IMR-90 (cell line): ENCODE measurements around the gene TF. TPM values are rescaled to one million over a fixed set of nuclear protein-coding genes. Genes with fewer than 3 reads are reported as not detected.

ENCODE experiments used
- ATAC-seq: fragments of 200-7000 bp; cut with Tn5 transposase; 2 replicates; pipeline ENCODE4 v1.9.1; 2020; ENCODE audit warnings: low read depth, mild to moderate bottlenecking, moderate library complexity
- BruUV-seq: library from RNA; stranded (reverse); fragments of 400-500 nt; replicated peaks from 2 replicates; lab custom pipeline; 2021; lab: Mats Ljungman, UMichigan
- CTCF ChIA-PET: fragments of 300-600 bp; formaldehyde crosslinking; extraction: SDS; loops from one replicate; lab custom pipeline; 2021; ENCODE audit warnings: antibody characterized with exemption; lab: Yijun Ruan, JAX
- POLR2A ChIA-PET: fragments of 300-600 bp; sonication (Branson Sonifier 250); formaldehyde crosslinking; loops from one replicate; lab custom pipeline; 2022; ENCODE audit warnings: antibody characterized with exemption; ENCODE audit not compliant: unreplicated experiment; lab: Charles Lee
- DNase-seq: peaks from one replicate; pipeline ENCODE4 v3.0.0; 2013
- H2AFZ ChIP-seq: replicated peaks from 2 replicates; pipeline ENCODE3; 2013; ENCODE audit warnings: low read length, mild to moderate bottlenecking; ENCODE audit not compliant: poor library complexity
- H2AK5ac ChIP-seq: 2 replicates; pipeline ENCODE4 v1.6.1; 2013; ENCODE audit warnings: low read depth, low read length, inconsistent platforms
- H2AK9ac ChIP-seq: replicated peaks from 2 replicates; pipeline ENCODE3; 2013; ENCODE audit warnings: mild to moderate bottlenecking, low read depth, low read length, moderate library complexity; ENCODE audit not compliant: poor library complexity
- H2BK120ac ChIP-seq: 2 replicates; pipeline ENCODE4 v1.6.1; 2013; ENCODE audit warnings: low read depth, low read length, inconsistent platforms
- H2BK15ac ChIP-seq: 3 replicates; pipeline ENCODE4 v1.6.1; 2013; ENCODE audit warnings: low read depth, low read length, inconsistent platforms
- H2BK20ac ChIP-seq: 2 replicates; pipeline ENCODE4 v1.6.1; 2013; ENCODE audit warnings: low read depth, mild to moderate bottlenecking, inconsistent platforms, low read length, moderate library complexity
- H2BK5ac ChIP-seq: 2 replicates; pipeline ENCODE4 v1.6.1; 2013; ENCODE audit warnings: mild to moderate bottlenecking, low read depth, low read length, inconsistent platforms; ENCODE audit not compliant: poor library complexity, severe bottlenecking
- H3K14ac ChIP-seq: replicated peaks from 2 replicates; pipeline ENCODE4 v1.6.1; 2013; ENCODE audit warnings: low read depth, low read length, inconsistent platforms
- H3K18ac ChIP-seq: 2 replicates; pipeline ENCODE4 v1.6.1; 2013; ENCODE audit warnings: low read depth, low read length, control low read depth
- H3K23ac ChIP-seq: 2 replicates; pipeline ENCODE4 v1.6.1; 2013; ENCODE audit warnings: low read depth, low read length, inconsistent platforms
- H3K27ac ChIP-seq: 2 replicates; pipeline ENCODE4 v1.5.1; 2013; ENCODE audit warnings: mild to moderate bottlenecking, control low read depth, low read length; ENCODE audit not compliant: insufficient read depth
- H3K27me3 ChIP-seq: 2 replicates; pipeline ENCODE4 v1.6.1; 2013; ENCODE audit warnings: low read length; ENCODE audit not compliant: control insufficient read depth, insufficient read depth
- H3K36me3 ChIP-seq: 2 replicates; pipeline ENCODE4 v1.6.1; 2013; ENCODE audit warnings: low read length, mixed read lengths; ENCODE audit not compliant: control insufficient read depth, insufficient read depth
- H3K4ac ChIP-seq: 2 replicates; pipeline ENCODE4 v1.6.1; 2013; ENCODE audit warnings: low read depth, low read length, inconsistent platforms
- H3K4me1 ChIP-seq: 2 replicates; pipeline ENCODE4 v1.6.1; 2013; ENCODE audit warnings: low read length, mixed read lengths; ENCODE audit not compliant: control insufficient read depth, insufficient read depth
- H3K4me2 ChIP-seq: 2 replicates; pipeline ENCODE4 v1.6.1; 2013; ENCODE audit warnings: low read depth, mild to moderate bottlenecking, control low read depth, low read length, moderate library complexity
- H3K4me3 ChIP-seq: 2 replicates; pipeline ENCODE4 v1.5.1; 2013; ENCODE audit warnings: low read depth, mild to moderate bottlenecking, control low read depth, low read length, moderate library complexity; ENCODE audit not compliant: insufficient read depth
- H3K56ac ChIP-seq: 2 replicates; pipeline ENCODE4 v1.6.1; 2013; ENCODE audit warnings: low read length, inconsistent platforms; ENCODE audit not compliant: insufficient read depth; ENCODE audit errors: extremely low read depth
- H3K79me1 ChIP-seq, 2 experiments: 2 replicates each; pipeline ENCODE4 v1.6.1; 2013; ENCODE audit warnings: low read length in 2 of 2, inconsistent platforms in 1 of 2, low read depth in 1 of 2
- H3K9ac ChIP-seq: 2 replicates; pipeline ENCODE4 v1.6.1; 2013; ENCODE audit warnings: low read depth, low read length, control low read depth
- H3K9me1 ChIP-seq: 2 replicates; pipeline ENCODE4 v1.6.1; 2013; ENCODE audit warnings: low read length, inconsistent platforms; ENCODE audit not compliant: insufficient read depth
- H3K9me3 ChIP-seq: 2 replicates; pipeline ENCODE4 v1.6.1; 2013; ENCODE audit warnings: low read length; ENCODE audit not compliant: control insufficient read depth, insufficient read depth
- H4K20me1 ChIP-seq: 2 replicates; pipeline ENCODE4 v1.6.1; 2013; ENCODE audit warnings: low read length, inconsistent platforms; ENCODE audit not compliant: insufficient read depth
- H4K5ac ChIP-seq: 2 replicates; pipeline ENCODE4 v1.6.1; 2013; ENCODE audit warnings: mild to moderate bottlenecking, low read depth, low read length, control low read depth
- H4K8ac ChIP-seq, 2 experiments: 2 replicates each; pipeline ENCODE4 v1.6.1; 2013; ENCODE audit warnings: low read depth in 2 of 2, low read length in 2 of 2, control low read depth in 1 of 2, inconsistent platforms in 1 of 2
- H4K91ac ChIP-seq: 2 replicates; pipeline ENCODE4 v1.6.1; 2013; ENCODE audit warnings: low read depth, low read length, inconsistent platforms; ENCODE audit not compliant: insufficient read depth
- FOS ChIP-seq: fragments of 150-350 bp; IDR thresholded peaks from 2 replicates; pipeline ENCODE4 v1.6.1; 2016; ENCODE audit warnings: low read depth, low read length
- MAFK ChIP-seq: IDR thresholded peaks from 2 replicates; pipeline ENCODE4 v1.6.1; 2012; ENCODE audit warnings: low read depth, low read length, improper control_type of control experiment
- POLR2A ChIP-seq: IDR thresholded peaks from 2 replicates; pipeline ENCODE4 v1.6.1; 2012; ENCODE audit warnings: mild to moderate bottlenecking, low read depth, low read length
- RCOR1 ChIP-seq: IDR thresholded peaks from 2 replicates; pipeline ENCODE4 v1.6.1; 2012; ENCODE audit warnings: mild to moderate bottlenecking, low read length, improper control_type of control experiment; ENCODE audit not compliant: insufficient replicate concordance
- RFX5 ChIP-seq: IDR thresholded peaks from 2 replicates; pipeline ENCODE4 v1.8.0; 2012; ENCODE audit warnings: low read depth, mild to moderate bottlenecking, low read length, moderate library complexity
- SMC3 ChIP-seq: fragments of 150-350 bp; IDR thresholded peaks from 2 replicates; pipeline ENCODE4 v1.6.1; 2016; ENCODE audit warnings: low read depth, mild to moderate bottlenecking, antibody characterized with exemption, low read length, moderate library complexity
- WGBS, 2 experiments: methylation state at CpG; one replicate each; pipeline versions ENCODE4 v1.1.5 to v1.1.7; 2013; ENCODE audit warnings: missing lambda C conversion rate in 2 of 2; ENCODE audit not compliant: insufficient read length in 1 of 2; ENCODE audit errors: extremely low coverage in 2 of 2; 5-methylcytosine and 5-hydroxymethylcytosine counted together
- dilution Hi-C: fragments of 300-500 bp; cut with HindIII; formaldehyde crosslinking; loops from one replicate; pipeline ENCODE4 v1.14.3; 2018; ENCODE audit warnings: low sequenced_read_pairs; ENCODE audit not compliant: unreplicated experiment
- in situ Hi-C: fragments of 300-500 bp; cut with MboI; formaldehyde crosslinking; loops from 3 replicates; pipeline ENCODE4 v1.14.3; 2019; ENCODE audit warnings: low sequenced_read_pairs, inconsistent platforms, mixed read lengths
- intact Hi-C: fragments of 100-400 bp; cut with micrococcal nuclease; formaldehyde crosslinking; loops from 2 replicates; pipeline ENCODE4 v1.10.0; 2022
- polyA plus RNA-seq, 3 experiments: library from polyadenylated mRNA; depleted of rRNA; stranded (reverse); fragments of >200 nt; gene quantifications; 2 replicates each; pipeline ENCODE4 v1.2.3, GENCODE V29; 2012; ENCODE audit warnings: low replicate concordance in 1 of 3
- total RNA-seq: library from RNA; depleted of rRNA; stranded (reverse); fragments of >200 nt; gene quantifications from 2 replicates; pipeline ENCODE4 v1.2.3, GENCODE V29; 2012
- TF ChIP-seq, protein P1 (sequence below): fragments of 150-350 bp; IDR thresholded peaks from 2 replicates; pipeline ENCODE4 v1.6.1; 2016; ENCODE audit warnings: low read depth, mild to moderate bottlenecking, low read length, moderate library complexity, borderline replicate concordance
- TF ChIP-seq, protein P2 (sequence below): conservative IDR thresholded peaks from 2 replicates; pipeline ENCODE4 v1.5.1; 2012; ENCODE audit warnings: mild to moderate bottlenecking, low read depth, low read length, improper control_type of control experiment
- TF ChIP-seq, protein P3 (sequence below): fragments of 150-350 bp; IDR thresholded peaks from 2 replicates; pipeline ENCODE4 v1.6.1; 2017; ENCODE audit warnings: mild to moderate bottlenecking, antibody characterized with exemption, low read length, low read depth

TF gene
- total and polyA plus RNA-seq, 2 of the 4 experiments (the other 2 are of a cell fraction), result 0.07 TPM; not detected in 1

DNA sequence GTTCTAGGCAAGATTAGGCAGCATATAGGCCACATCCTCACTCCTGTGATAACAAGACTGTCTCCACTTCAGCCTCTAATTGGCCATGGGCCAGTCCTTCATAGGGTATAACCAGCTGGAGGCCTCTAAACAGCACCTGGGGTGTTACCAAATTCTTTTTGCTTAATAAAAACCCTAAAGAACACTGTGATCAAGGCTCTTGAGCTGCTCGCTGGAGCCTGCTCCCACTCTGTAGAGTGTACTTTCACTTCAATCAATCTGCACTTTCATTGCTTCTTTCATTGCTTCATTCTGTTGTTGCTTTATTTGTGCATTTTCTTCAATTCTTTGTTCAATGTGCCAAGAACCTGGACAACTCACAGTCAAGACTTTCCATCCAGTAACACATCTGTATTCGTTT, 48.2 kb upstream of the TF start (continued):
- TF ChIP-seq, protein P1, sequence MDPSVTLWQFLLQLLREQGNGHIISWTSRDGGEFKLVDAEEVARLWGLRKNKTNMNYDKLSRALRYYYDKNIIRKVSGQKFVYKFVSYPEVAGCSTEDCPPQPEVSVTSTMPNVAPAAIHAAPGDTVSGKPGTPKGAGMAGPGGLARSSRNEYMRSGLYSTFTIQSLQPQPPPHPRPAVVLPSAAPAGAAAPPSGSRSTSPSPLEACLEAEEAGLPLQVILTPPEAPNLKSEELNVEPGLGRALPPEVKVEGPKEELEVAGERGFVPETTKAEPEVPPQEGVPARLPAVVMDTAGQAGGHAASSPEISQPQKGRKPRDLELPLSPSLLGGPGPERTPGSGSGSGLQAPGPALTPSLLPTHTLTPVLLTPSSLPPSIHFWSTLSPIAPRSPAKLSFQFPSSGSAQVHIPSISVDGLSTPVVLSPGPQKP, result no peak
- TF ChIP-seq RFX5, result no peak

DNA sequence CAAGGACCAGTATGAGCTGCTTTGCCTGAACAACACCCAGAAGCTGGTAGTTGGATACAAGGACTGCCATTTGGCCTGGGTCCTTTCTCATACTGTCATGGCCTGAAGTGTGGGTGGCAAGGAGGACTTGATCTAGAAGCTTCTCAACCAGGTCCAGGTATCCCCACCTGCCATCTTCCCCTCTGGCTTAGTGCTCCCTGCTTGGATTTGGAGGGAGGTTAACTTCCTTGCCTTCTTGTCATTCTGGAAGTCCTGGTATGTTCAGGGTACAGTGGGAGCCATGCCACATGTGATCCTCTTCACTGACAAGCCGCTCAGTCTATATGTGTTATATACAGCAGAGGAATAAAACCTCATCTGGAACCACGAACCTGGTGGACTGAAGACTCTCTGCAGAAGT, 46.7 kb upstream of the TF start:
- DNase-seq (no peak), ATAC-seq (no peak)
- H2BK120ac ChIP-seq, result no peak overlapping the region
- H3K4ac ChIP-seq, result no peak overlapping the region
- TF ChIP-seq SMC3 (no peak), MAFK (no peak), POLR2A (no peak), RCOR1 (no peak), FOS (no peak)
- TF ChIP-seq, protein P2, sequence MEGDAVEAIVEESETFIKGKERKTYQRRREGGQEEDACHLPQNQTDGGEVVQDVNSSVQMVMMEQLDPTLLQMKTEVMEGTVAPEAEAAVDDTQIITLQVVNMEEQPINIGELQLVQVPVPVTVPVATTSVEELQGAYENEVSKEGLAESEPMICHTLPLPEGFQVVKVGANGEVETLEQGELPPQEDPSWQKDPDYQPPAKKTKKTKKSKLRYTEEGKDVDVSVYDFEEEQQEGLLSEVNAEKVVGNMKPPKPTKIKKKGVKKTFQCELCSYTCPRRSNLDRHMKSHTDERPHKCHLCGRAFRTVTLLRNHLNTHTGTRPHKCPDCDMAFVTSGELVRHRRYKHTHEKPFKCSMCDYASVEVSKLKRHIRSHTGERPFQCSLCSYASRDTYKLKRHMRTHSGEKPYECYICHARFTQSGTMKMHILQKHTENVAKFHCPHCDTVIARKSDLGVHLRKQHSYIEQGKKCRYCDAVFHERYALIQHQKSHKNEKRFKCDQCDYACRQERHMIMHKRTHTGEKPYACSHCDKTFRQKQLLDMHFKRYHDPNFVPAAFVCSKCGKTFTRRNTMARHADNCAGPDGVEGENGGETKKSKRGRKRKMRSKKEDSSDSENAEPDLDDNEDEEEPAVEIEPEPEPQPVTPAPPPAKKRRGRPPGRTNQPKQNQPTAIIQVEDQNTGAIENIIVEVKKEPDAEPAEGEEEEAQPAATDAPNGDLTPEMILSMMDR, result no peak
- TF ChIP-seq, protein P3, sequence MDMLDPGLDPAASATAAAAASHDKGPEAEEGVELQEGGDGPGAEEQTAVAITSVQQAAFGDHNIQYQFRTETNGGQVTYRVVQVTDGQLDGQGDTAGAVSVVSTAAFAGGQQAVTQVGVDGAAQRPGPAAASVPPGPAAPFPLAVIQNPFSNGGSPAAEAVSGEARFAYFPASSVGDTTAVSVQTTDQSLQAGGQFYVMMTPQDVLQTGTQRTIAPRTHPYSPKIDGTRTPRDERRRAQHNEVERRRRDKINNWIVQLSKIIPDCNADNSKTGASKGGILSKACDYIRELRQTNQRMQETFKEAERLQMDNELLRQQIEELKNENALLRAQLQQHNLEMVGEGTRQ, result no peak
- H2AFZ ChIP-seq, result no peak overlapping the region
- no peaks in the 10 kb centered on the region for H3K79me1 ChIP-seq
- no peak overlapping the region for H4K91ac ChIP-seq
- H4K8ac ChIP-seq, result no peak overlapping the region
- no peak overlapping the region for H3K27ac ChIP-seq
- no peak overlapping the region for H2AK9ac ChIP-seq
- H3K56ac ChIP-seq, result no peak overlapping the region
- H2AK5ac ChIP-seq, result no peak overlapping the region
- H3K36me3 ChIP-seq, result no peaks in the 10 kb centered on the region
- H3K9me1 ChIP-seq, result no peaks in the 10 kb centered on the region
- no peak overlapping the region for H3K14ac ChIP-seq
- CTCF ChIA-PET, result no interaction called here
- no peak overlapping the region for H3K4me3 ChIP-seq
- no peak overlapping the region for H2BK20ac ChIP-seq
- H3K18ac ChIP-seq, result no peak overlapping the region
- POLR2A ChIA-PET, result no interaction called here
- dilution Hi-C loops (no loop called here), in situ Hi-C loops (no loop called here), intact Hi-C loops (no loop called here)
- no peak overlapping the region for H4K5ac ChIP-seq
- WGBS, 2 experiments, result no CpG with 5 or more reads among the region's 2 CpGs
- no peak overlapping the region for H3K9ac ChIP-seq
- peaks cover 8% of the 10 kb centered on the region for H3K27me3 ChIP-seq
- no peak overlapping the region for H3K23ac ChIP-seq
- no peaks in the 10 kb centered on the region for H3K9me3 ChIP-seq
- H4K20me1 ChIP-seq, result no peaks in the 10 kb centered on the region
- BruUV-seq, result no TSS peak
- H2BK15ac ChIP-seq, result no peak overlapping the region
- H3K4me2 ChIP-seq, result no peak overlapping the region
- H3K4me1 ChIP-seq, result no peaks in the 10 kb centered on the region
- no peak overlapping the region for H2BK5ac ChIP-seq
